Spinal cord (tissue), 10 donors: Measurements from ENCODE around the gene SLC43A1. TPM values are rescaled to one million over a fixed set of nuclear protein-coding genes. Genes with fewer than 3 reads are reported as not detected.
"Not testable (repeated sequence)": the region's sequence is repeated elsewhere in the genome, so short reads cannot be mapped to it uniquely, and the experiment has no call there.

ENCODE experiments used
- DNase-seq, 6 donors: peaks; one replicate each; pipeline versions ENCODE4 v3.0.0 to v3.0.0-alpha.2; 2013 to 2015; ENCODE audit warnings: low spot score in 6 of 6, low read depth in 4 of 6
- H3K27ac ChIP-seq: one replicate; pipeline ENCODE4 v1.5.1; 2013; ENCODE audit warnings: low read depth, low read length, control low read depth
- H3K27me3 ChIP-seq: one replicate; pipeline ENCODE4 v1.6.1; 2013; ENCODE audit warnings: low read length; ENCODE audit not compliant: control insufficient read depth, insufficient read depth
- H3K36me3 ChIP-seq: one replicate; pipeline ENCODE4 v1.6.1; 2013; ENCODE audit warnings: low read length; ENCODE audit not compliant: control insufficient read depth, insufficient read depth
- H3K4me1 ChIP-seq: one replicate; pipeline ENCODE4 v1.6.1; 2013; ENCODE audit warnings: low read length; ENCODE audit not compliant: control insufficient read depth, insufficient read depth
- H3K4me3 ChIP-seq: one replicate; pipeline ENCODE4 v1.5.1; 2013; ENCODE audit warnings: low read depth, low read length, control low read depth
- H3K9me3 ChIP-seq: one replicate; pipeline ENCODE4 v1.6.1; 2013; ENCODE audit warnings: low read length; ENCODE audit not compliant: control insufficient read depth, insufficient read depth
- WGBS: methylation state at CpG from one replicate; pipeline ENCODE4 v1.1.5; 2013; ENCODE audit warnings: missing lambda C conversion rate; ENCODE audit not compliant: insufficient coverage; 5-methylcytosine and 5-hydroxymethylcytosine counted together
- polyA plus RNA-seq, 2 donors: library from polyadenylated mRNA; unstranded; fragments of 120-200 nt; gene quantifications; one replicate each; pipeline ENCODE4 v1.2.1, GENCODE V29; 2013; ENCODE audit not compliant: insufficient read length in 2 of 2
- total RNA-seq, 2 donors: library from RNA; depleted of rRNA in 1 of 2; stranded (reverse); fragments of 120-200 nt in 1 of 2; fragments of >200 nt in 1 of 2; gene quantifications; one replicate each; pipeline versions ENCODE4 v1.2.3 to v1.2.4, GENCODE V29; 2013 to 2014
- donor health status: healthy.

The SLC43A1 gene
- total and polyA plus RNA-seq, 4 donors: 4.0 to 10.4 (median 5.7) TPM

DNA sequence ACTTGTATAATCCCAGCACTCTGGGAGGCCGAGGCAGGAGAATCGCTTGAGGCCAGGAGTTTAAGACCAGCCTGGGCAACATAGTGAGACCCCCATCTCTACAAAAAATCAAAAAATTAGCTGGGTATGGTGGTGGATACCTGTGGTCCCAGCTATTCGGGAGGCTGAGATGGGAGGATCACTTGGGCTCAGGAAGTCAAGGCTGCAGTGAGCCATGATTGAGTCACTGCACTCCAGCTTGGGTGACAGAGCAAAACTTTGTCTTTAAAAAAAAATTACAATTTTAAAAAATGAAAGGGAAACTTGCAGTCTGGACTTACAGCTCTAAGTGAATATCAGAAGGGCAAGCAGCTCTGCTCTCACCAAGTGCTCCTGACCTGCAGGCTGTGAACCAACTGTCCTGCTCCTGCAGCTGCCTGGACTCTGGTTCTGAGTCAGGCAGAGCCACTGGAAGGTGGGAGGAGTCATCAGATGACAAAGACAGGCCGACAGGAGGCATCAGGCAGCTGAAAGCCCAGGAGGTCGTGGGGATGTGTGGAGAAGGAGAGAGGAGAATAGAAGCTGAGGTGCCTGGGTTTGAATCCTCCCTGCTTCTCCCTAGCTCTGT, 31.5 kb upstream of the SLC43A1 start:
- Histone ChIP-seq H3K4me1 (no peaks in the 10 kb centered on the region), H3K27me3 (no peaks in the 10 kb centered on the region), H3K9me3 (no peaks in the 10 kb centered on the region), H3K4me3 (no peak overlapping the region), H3K36me3 (peaks cover 54% of the 10 kb centered on the region), H3K27ac (no peak overlapping the region)
- DNase-seq: no peak
- 0% methylated on average over 1 of the region's 5 CpGs for whole genome bisulfite sequencing

DNA sequence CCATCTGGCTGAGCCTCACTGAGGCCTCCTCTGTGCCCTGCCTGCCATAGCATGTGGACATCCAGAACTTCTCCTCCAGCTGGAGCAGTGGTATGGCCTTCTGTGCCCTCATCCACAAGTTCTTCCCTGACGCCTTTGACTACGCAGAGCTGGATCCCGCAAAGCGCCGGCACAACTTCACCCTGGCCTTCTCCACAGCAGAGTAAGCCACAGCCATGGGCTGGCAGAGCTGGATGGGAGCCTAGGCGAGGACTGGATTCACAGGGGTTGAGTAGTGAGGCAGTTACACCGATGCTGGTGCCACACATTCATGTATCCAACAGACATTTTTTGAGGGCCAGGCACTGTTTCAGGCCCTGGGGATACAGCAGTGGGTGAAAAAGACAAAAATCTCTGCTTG, 30.9 kb upstream of the SLC43A1 start:
- Histone ChIP-seq H3K27ac (no peak overlapping the region), H3K36me3 (peaks cover 49% of the 10 kb centered on the region), H3K27me3 (no peaks in the 10 kb centered on the region), H3K4me3 (no peak overlapping the region), H3K4me1 (no peaks in the 10 kb centered on the region), H3K9me3 (no peaks in the 10 kb centered on the region)
- no peak for DNase-seq
- 100% methylated on average over 3 of the region's 7 CpGs for WGBS

DNA sequence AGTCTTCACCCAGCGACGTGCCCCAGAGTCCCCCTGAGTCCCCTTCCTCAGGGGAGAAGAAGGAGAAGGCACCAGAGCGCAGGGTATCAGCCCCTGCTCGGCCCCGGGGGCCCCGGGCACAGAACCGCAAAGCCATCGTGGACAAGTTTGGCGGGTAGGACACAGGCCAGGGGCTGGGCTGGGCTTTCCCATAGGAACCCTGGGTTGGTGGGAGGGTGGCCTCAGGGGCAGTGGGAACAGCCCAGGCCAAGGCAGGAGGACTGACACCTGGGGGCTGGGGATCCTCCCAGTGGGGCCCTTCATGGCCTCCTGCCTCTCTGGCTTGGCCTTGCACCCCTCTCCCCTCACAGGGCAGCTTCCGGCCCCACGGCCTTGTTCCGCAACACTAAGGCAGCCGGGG, 30.4 kb upstream of the SLC43A1 start:
- Histone ChIP-seq H3K4me1 (no peaks in the 10 kb centered on the region), H3K27me3 (no peaks in the 10 kb centered on the region), H3K4me3 (no peak overlapping the region), H3K27ac (no peak overlapping the region), H3K9me3 (no peaks in the 10 kb centered on the region), H3K36me3 (peaks cover 43% of the 10 kb centered on the region)
- 86% methylated on average over 12 of the region's 13 CpGs for WGBS
- DNase-seq: no peak

DNA sequence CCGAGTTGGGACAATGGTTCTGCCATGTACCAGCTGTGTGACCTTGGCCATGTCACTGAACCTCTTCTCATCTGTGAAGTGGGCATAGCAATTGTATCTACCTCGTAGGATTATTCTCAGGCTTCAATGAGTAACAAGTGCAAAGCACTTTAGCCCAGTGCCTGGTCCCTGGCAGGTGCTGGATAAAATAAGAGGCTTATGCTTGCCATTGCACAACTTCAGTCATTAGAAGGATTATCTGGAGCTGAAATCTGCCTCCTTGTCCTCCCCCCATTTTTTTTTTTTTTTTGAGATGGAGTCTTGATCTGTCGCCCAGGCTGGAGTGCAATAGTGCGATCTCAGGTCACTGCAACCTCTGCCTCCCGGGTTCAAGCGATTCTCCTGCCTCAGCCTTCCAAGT, 29.1 kb upstream of the SLC43A1 start:
- DNase-seq: no peak
- peaks cover 35% of the 10 kb centered on the region for H3K36me3 ChIP-seq
- no peaks in the 10 kb centered on the region for H3K4me1 ChIP-seq
- H3K27ac ChIP-seq: no peak overlapping the region
- no peaks in the 10 kb centered on the region for H3K27me3 ChIP-seq
- 94% methylated on average over 5 of the region's 6 CpGs for WGBS
- H3K4me3 ChIP-seq: no peak overlapping the region
- H3K9me3 ChIP-seq: no peaks in the 10 kb centered on the region

DNA sequence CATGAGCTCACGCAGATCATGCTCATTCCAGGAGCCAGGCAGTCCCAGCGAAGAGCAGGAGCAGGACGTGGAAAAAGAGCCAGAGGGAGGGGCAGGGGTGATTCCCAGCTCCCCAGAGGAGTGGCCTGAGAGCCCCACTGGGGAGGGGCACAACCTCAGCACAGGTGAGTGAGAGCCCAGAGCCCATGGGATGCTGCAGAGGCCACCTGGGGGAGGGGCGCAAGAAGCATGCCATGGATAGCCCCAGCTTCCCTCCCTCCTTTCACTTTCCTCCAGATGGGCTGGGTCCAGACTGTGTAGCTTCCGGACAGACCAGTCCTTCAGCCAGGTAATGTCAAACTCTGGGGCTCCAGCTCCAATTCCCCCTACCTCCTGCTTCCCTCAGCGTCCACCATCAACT, 28.1 kb upstream of the SLC43A1 start:
- H3K4me3 ChIP-seq: no peak overlapping the region
- DNase-seq: no peak
- H3K27ac ChIP-seq: no peak overlapping the region
- H3K4me1 ChIP-seq: no peaks in the 10 kb centered on the region
- H3K9me3 ChIP-seq: no peaks in the 10 kb centered on the region
- H3K36me3 ChIP-seq: peaks cover 29% of the 10 kb centered on the region
- 66% methylated on average over 6 of the region's 6 CpGs for WGBS
- no peaks in the 10 kb centered on the region for H3K27me3 ChIP-seq

DNA sequence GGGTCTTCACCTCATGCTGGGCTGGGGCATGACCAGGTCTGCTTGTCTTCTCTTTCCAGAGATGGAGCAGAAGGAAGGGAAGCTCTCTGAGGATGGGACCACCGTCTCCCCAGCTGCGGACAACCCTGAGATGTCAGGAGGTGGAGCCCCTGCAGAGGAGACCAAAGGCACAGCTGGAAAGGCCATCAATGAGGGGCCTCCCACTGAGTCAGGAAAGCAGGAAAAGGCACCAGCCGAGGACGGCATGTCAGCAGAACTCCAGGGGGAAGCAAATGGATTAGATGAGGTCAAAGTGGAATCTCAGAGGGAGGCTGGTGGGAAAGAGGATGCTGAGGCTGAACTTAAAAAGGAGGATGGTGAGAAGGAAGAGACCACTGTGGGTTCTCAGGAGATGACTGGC, 27.1 kb upstream of the SLC43A1 start:
- no peaks in the 10 kb centered on the region for H3K9me3 ChIP-seq
- no peak for DNase-seq
- peaks cover 25% of the 10 kb centered on the region for H3K36me3 ChIP-seq
- 21% methylated on average over 4 of the region's 4 CpGs for WGBS
- H3K27me3 ChIP-seq: no peaks in the 10 kb centered on the region
- no peaks in the 10 kb centered on the region for H3K4me1 ChIP-seq
- H3K27ac ChIP-seq: no peak overlapping the region
- no peak overlapping the region for H3K4me3 ChIP-seq

DNA sequence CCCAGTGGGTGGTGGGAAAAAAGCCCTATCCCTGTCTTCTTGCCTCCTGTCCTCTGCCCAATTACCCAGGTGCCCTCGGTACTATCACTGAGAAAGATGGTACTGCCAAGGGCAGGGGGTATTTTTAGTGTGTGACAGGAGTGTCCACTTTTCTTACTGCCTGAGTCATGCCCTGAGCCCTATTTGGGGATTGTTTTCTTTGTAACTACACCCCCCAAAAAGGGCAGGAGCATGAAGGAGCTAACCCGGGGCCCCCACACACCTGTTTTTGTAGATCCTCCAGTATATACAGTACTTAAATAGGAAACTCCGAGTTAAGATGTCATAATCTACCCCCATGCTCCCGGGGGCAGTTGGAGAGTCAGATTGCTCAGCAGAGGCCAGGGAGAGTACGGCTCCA, 25.7 kb upstream of the SLC43A1 start:
- no peaks in the 10 kb centered on the region for H3K9me3 ChIP-seq
- whole genome bisulfite sequencing: 88% methylated on average over 3 of the region's 5 CpGs

DNA sequence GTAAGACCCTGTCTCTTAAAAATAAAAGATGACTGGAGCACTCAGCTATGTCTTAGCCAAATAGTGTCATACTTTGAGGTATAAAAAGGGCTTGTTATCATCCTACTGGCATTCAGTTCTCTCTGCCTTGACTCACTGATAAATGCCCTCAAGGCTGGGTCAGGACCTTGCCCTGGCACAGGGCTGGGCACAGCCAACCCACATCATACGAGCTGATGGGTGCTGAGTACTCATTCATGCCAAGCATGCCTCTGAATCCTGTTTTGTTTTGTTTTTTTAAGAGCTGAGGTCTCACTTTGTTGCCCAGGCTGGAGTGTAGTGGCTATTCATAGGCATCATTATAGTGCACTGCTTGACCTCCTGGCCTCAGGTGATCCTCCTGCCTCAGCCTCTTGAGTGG, 23.8 kb upstream of the SLC43A1 start:
- Histone ChIP-seq H3K36me3 (peaks cover 6% of the 10 kb centered on the region), H3K4me3 (no peak overlapping the region), H3K9me3 (no peaks in the 10 kb centered on the region), H3K27ac (no peak overlapping the region), H3K4me1 (no peaks in the 10 kb centered on the region), H3K27me3 (no peaks in the 10 kb centered on the region)
- DNase-seq: no peak
- WGBS: 88% methylated on average over 1 of the region's 1 CpG

More for the DNA sequence above, 25.7 kb upstream of the SLC43A1 start:
- Histone ChIP-seq H3K36me3 (peaks cover 12% of the 10 kb centered on the region), H3K27ac (no peak overlapping the region), H3K4me3 (no peak overlapping the region), H3K4me1 (no peaks in the 10 kb centered on the region), H3K27me3 (no peaks in the 10 kb centered on the region)
- DNase-seq: no peak

DNA sequence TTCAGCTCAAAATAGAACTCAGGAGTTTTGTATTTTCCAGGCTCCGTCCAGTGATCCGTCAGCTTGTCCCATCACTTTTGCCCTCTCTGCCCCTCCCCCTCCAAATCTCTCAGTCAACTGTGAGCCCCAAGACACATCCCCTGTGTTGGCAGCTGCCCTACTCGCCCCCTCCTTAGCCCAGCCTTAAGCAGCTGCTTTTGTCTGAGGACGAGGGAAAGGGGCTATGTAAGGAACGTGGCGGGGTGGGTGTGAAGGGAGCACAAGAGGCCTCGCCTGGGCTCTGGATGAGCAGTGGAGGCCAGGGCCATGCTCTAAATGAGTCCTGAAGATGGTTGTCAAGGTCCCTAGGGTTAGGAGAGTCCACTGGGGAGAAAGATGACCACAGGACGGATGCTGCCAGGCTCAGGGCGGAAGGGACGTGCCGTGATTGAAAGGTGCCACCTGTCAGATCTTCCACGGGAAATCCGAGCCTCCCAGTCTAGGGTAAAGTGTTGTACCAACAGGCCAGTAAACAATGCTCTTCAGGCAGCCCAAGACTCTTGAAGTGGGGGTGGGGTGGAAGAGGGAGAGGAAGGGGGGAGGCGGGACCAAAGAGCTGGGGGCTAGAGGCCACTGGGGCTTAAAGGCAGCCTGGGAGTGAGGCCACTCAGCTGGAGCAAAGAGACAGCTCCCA, 21.6 kb upstream of the SLC43A1 start, which contains the start of gene SMTNL1:
SMTNL1 (plus strand) TSS at position 649 of the 673 bp plus-strand sequence. CDS start 5,048 bp downstream, outside the sequence.
- peaks cover 3% of the 10 kb centered on the region for H3K36me3 ChIP-seq
- 65% methylated on average over 13 of the region's 14 CpGs for WGBS

DNA sequence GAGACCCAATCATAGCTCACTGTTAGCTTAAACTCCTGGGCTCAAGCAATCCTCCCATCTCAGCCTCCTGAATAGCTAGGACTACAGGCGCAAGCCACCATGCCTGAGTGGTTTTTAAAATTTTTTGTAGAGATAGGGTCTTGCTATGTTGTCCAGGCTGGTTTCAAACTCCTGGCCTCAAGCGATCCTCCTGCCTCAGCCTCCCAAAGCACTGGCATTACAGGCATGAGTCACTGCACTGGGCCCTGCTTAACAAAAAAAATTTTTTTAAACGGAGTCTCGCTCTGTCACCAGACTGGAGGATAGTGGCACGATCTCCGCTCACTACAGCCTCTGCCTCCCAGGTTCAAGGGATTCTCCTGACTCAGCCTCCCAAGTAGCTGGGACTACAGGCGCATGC, 18.9 kb upstream of the SLC43A1 start:
- not testable (repeated sequence) for H3K4me1 ChIP-seq, H3K9me3 ChIP-seq, H3K27ac ChIP-seq, DNase-seq, H3K36me3 ChIP-seq, H3K4me3 ChIP-seq, H3K27me3 ChIP-seq
- WGBS: 83% methylated on average over 4 of the region's 7 CpGs

More for the DNA sequence above, 21.6 kb upstream of the SLC43A1 start, which contains the start of gene SMTNL1:
- Histone ChIP-seq H3K27ac (no peak within 1 kb of the TSS), H3K27me3 (no peaks in the 10 kb centered on the region), H3K4me1 (no peaks in the 10 kb centered on the region), H3K4me3 (no peak within 1 kb of the TSS), H3K9me3 (no peaks in the 10 kb centered on the region)
- DNase-seq: no peak
